ENCODE results near the gene PARVA. TPM values are rescaled to one million over a fixed set of nuclear protein-coding genes. Genes with fewer than 3 reads are reported as not detected.

The PARVA gene
- total and polyA plus RNA-seq, 9 of the 15 experiments (the other 6 are each of a cell fraction or from before 2014, with no cell fraction given): 0.11 TPM; not detected in 8

DNA sequence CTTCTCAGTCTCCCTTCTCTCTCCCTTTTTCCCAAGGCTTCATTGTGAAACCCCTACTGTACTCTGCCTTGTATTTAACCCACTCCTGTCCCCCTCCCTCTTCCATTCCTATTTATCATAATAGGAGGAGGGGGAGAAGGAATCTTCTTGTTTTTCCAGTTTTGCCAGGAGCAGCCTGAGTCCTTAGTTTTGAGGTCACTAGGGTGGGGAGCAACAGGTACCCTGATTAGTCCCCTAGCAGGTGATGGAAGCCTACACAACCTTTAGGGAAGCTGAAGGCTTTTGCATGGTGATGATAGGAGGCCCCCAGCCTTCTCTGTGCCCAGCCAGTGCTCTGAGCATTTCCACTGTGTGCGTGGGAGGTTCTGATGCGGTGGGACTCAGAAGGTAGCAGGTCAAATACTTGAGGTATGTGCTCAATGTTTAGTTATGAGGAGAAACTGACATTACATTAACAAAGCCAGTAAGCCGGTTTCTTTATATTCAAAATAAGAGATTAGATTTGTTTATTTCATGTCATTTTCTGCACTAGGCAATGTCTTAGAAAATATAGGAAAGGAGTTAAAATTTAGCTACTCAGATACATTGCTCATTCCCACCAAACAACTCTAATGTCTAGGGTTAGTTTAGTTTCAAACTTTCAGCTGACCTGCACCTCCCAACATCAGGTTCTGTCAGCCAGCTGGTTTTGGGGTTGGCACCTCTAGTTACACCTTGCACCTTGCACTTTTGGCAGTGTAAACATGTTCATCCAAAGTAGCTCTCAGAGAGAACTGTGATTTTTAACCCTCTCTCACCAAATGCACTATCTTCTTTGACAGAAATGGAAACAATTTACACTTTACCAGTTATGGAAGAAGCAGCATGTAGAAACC is 26.0 kb downstream of the PARVA start:
- no peak for ATAC-seq
- no peak for DNase-seq (ENCODE audit: extremely low read depth in 1 of 4, low spot score in 3 of 4)
- Histone ChIP-seq H3K36me3 (ENCODE audit: control insufficient read depth, insufficient read depth, low read length) (no peaks in the 10 kb centered on the region), H3K9me1 (ENCODE audit: control insufficient read depth, insufficient read depth, low read length) (no peaks in the 10 kb centered on the region), H4K20me1 (replicated peaks; ENCODE audit: control insufficient read depth, insufficient read depth, low read length) (no peaks in the 10 kb centered on the region; the same call in 1 of the 2 replicates), H3K27me3 (ENCODE audit: control insufficient read depth in 2 of 2, insufficient read depth in 2 of 2, low read length in 2 of 2) (peaks cover 4 to 18% of the 10 kb centered on the region in 2 experiments; a peak in 4 of 5 replicates), H3K4me1 (replicated peaks in 1 of 2; ENCODE audit: control insufficient read depth in 2 of 2, insufficient read depth in 2 of 2, low read length in 2 of 2) (no peaks in the 10 kb centered on the region), H3K4me2 (ENCODE audit: insufficient read depth, low read length) (no peak overlapping the region), H3K4me3 (no peak overlapping the region), H3K9ac (ENCODE audit: insufficient read depth in 1 of 2, low read depth in 2 of 2, low read length in 2 of 2) (no peak overlapping the region), H3K79me2 (ENCODE audit: control insufficient read depth, insufficient read depth, low read length) (no peaks in the 10 kb centered on the region), H3K9me3 (replicated peaks; ENCODE audit: control insufficient read depth, insufficient read depth, low read depth, low read length) (no peaks in the 10 kb centered on the region), H2AFZ (ENCODE audit: low read depth, low read length) (no peak overlapping the region), H3K27ac (ENCODE audit: extremely low read depth, low read depth, low read length) (no peak overlapping the region)
- WGBS (ENCODE audit: insufficient coverage, low coverage, missing lambda C conversion rate): 5% methylated on average over 3 of the region's 3 CpGs
- intact Hi-C loops (cut with micrococcal nuclease): loop anchor here (10.0 kb wide), 1 partner anchor 49 kb away; no protein-coding TSS in a partner anchor
- in situ Hi-C loops (cut with MboI): no loop called here
- ChIA-PET POLR2A (interaction anchor here (0.6 to 0.9 kb wide), 2 partner anchors 12 to 744 kb away, joined by 3 read pairs; no protein-coding TSS in a partner anchor), CTCF (ENCODE audit: low intra/inter-chr PET ratio) (no interaction called here)
- no peak for FAIRE-seq
- no TSS peak for BruUV-seq (replicated peaks)
- no peak for TF ChIP-seq RBM17 (IDR thresholded peaks at IDR 0.05; ENCODE audit: borderline replicate concordance, low read depth, low read length)
- TF ChIP-seq, protein P1, sequence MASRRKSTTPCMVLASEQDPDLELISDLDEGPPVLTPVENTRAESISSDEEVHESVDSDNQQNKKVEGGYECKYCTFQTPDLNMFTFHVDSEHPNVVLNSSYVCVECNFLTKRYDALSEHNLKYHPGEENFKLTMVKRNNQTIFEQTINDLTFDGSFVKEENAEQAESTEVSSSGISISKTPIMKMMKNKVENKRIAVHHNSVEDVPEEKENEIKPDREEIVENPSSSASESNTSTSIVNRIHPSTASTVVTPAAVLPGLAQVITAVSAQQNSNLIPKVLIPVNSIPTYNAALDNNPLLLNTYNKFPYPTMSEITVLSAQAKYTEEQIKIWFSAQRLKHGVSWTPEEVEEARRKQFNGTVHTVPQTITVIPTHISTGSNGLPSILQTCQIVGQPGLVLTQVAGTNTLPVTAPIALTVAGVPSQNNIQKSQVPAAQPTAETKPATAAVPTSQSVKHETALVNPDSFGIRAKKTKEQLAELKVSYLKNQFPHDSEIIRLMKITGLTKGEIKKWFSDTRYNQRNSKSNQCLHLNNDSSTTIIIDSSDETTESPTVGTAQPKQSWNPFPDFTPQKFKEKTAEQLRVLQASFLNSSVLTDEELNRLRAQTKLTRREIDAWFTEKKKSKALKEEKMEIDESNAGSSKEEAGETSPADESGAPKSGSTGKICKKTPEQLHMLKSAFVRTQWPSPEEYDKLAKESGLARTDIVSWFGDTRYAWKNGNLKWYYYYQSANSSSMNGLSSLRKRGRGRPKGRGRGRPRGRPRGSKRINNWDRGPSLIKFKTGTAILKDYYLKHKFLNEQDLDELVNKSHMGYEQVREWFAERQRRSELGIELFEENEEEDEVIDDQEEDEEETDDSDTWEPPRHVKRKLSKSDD (conservative IDR thresholded peaks at IDR 0.05; ENCODE audit: low read length): no peak
- no peak for TF ChIP-seq ZKSCAN1 (IDR thresholded peaks at IDR 0.05; ENCODE audit: low read depth, low read length)
- TF ChIP-seq GTF2E2 (tag; IDR thresholded peaks at IDR 0.05): no peak
- no peak for TF ChIP-seq ZNF780A (CRISPR knock-in tag; IDR thresholded peaks at IDR 0.05)
- no peak for TF ChIP-seq HEY1 (CRISPR knock-in tag; IDR thresholded peaks at IDR 0.05; ENCODE audit: borderline replicate concordance)
- no peak for TF ChIP-seq CBX2 (IDR thresholded peaks at IDR 0.05; ENCODE audit: insufficient read depth, low read length, poor library complexity, severe bottlenecking)
- no peak for TF ChIP-seq IRF1 (CRISPR knock-in tag; IDR thresholded peaks at IDR 0.05; ENCODE audit: borderline replicate concordance)
- no peak for TF ChIP-seq HDGF (IDR thresholded peaks at IDR 0.05)
- TF ChIP-seq CREBBP (IDR thresholded peaks at IDR 0.05; ENCODE audit: low read depth, low read length): no peak
- no peak for TF ChIP-seq ZNF444 (CRISPR knock-in tag; IDR thresholded peaks at IDR 0.05)
- TF ChIP-seq ZNF507 (tag; conservative IDR thresholded peaks at IDR 0.05): no peak
- TF ChIP-seq, protein P2, sequence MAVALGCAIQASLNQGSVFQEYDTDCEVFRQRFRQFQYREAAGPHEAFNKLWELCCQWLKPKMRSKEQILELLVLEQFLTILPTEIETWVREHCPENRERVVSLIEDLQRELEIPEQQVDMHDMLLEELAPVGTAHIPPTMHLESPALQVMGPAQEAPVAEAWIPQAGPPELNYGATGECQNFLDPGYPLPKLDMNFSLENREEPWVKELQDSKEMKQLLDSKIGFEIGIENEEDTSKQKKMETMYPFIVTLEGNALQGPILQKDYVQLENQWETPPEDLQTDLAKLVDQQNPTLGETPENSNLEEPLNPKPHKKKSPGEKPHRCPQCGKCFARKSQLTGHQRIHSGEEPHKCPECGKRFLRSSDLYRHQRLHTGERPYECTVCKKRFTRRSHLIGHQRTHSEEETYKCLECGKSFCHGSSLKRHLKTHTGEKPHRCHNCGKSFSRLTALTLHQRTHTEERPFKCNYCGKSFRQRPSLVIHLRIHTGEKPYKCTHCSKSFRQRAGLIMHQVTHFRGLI (CRISPR knock-in tag; IDR thresholded peaks at IDR 0.05): no peak
- TF ChIP-seq HNRNPLL (IDR thresholded peaks at IDR 0.05; ENCODE audit: low read depth, low read length, poor library complexity, severe bottlenecking): no peak
- TF ChIP-seq, protein P3, sequence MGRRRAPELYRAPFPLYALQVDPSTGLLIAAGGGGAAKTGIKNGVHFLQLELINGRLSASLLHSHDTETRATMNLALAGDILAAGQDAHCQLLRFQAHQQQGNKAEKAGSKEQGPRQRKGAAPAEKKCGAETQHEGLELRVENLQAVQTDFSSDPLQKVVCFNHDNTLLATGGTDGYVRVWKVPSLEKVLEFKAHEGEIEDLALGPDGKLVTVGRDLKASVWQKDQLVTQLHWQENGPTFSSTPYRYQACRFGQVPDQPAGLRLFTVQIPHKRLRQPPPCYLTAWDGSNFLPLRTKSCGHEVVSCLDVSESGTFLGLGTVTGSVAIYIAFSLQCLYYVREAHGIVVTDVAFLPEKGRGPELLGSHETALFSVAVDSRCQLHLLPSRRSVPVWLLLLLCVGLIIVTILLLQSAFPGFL (CRISPR knock-in tag; IDR thresholded peaks at IDR 0.05): no peak

All from K562 (cell line).